COR-L47 (cell line): ENCODE data around the gene RBM33.

Source experiments
- DNase-seq: peaks from one replicate; lab custom pipeline; 2025; lab: John Stamatoyannopoulos, UW

Gene RBM33

DNA sequence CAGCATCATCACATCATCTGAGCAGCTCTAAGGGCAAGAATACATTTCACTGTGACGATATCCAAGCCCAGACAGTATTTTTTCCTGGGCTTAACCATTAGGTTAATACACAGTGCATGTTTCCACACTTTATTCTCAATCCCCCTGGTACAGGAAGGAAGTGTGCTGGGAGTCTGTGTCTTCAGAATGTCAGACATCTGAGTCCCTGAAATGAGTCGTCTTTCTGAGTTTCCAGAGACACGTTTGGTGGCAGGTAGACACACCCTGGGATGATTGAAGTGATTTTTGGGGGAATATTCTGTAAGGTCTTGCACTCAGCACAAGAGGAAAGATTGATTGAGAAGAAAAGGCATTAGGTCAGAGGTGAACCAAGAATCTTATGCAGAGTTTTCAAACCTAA lies 180.9 kb downstream of the RBM33 start:
- DNase-seq = no peak

- no peak for DNase-seq
Observed at GRCh38 chr7:155829796-155830470, 185.5 kb downstream of the RBM33 start.
